Thyroid gland (tissue), 4 donors: ENCODE measurements around the gene CIZ1. TPM values are rescaled to one million over a fixed set of nuclear protein-coding genes. Genes with fewer than 3 reads are reported as not detected.
"Not testable (repeated sequence)": the region's sequence is repeated elsewhere in the genome, so short reads cannot be mapped to it uniquely, and the experiment has no call there.

Source experiments
- DNase-seq, 2 donors: peaks; one replicate each; pipeline ENCODE4 v3.0.0-alpha.2; 2019
- H3K27ac ChIP-seq, 3 donors: fragments of 200-600 bp; sonication (generic); 1 replicate in 2 of 3; 2 replicates in 1 of 3; pipeline ENCODE4 v1.5.1; 2016 to 2019; ENCODE audit warnings: mild to moderate bottlenecking in 1 of 3, moderate library complexity in 1 of 3
- H3K27me3 ChIP-seq: fragments of 200-600 bp; sonication (generic); one replicate; pipeline ENCODE4 v1.5.1; 2019
- H3K36me3 ChIP-seq, 2 donors: fragments of 200-600 bp; sonication (generic); one replicate each; pipeline ENCODE4 v1.5.1; 2016 to 2019
- H3K4me1 ChIP-seq, 2 donors: fragments of 200-600 bp; sonication (generic); one replicate each; pipeline ENCODE4 v1.5.1; 2017 to 2019
- H3K4me3 ChIP-seq, 3 donors: fragments of 200-600 bp; sonication (generic); replicated peaks in 1 of 3; 1 replicate in 2 of 3; 2 replicates in 1 of 3; pipeline ENCODE4 v1.5.1; 2016; ENCODE audit warnings: mild to moderate bottlenecking in 1 of 3
- H3K9me3 ChIP-seq: fragments of 200-600 bp; sonication (generic); one replicate; pipeline ENCODE4 v1.5.1; 2017
- CTCF ChIP-seq, 6 experiments: fragments of 200-600 bp in 3 of 6; fragments of 450-650 bp in 3 of 6; sonication (generic) in 3 of 6; IDR thresholded peaks; one replicate each; pipeline ENCODE4 v1.5.1; 2016 to 2019; ENCODE audit warnings: antibody characterized with exemption in 6 of 6, mild to moderate bottlenecking in 2 of 6, inconsistent platforms in 1 of 6, moderate library complexity in 1 of 6
- POLR2A ChIP-seq, 2 donors: fragments of 450-650 bp; IDR thresholded peaks; one replicate each; pipeline ENCODE4 v1.6.1; 2017; ENCODE audit warnings: antibody characterized with exemption in 2 of 2, mild to moderate bottlenecking in 2 of 2, moderate library complexity in 1 of 2
- WGBS, 2 donors: methylation state at CpG; one replicate each; pipeline ENCODE4 v1.1.5; 2017; 5-methylcytosine and 5-hydroxymethylcytosine counted together
- intact Hi-C: fragments of 100-400 bp; cut with DNase I; formaldehyde crosslinking; loops from one replicate; pipeline ENCODE4 v1.15.1; 2023
- total RNA-seq, 4 donors: library from RNA; depleted of rRNA; stranded (reverse); fragments of >200 nt; gene quantifications; one replicate each; pipeline ENCODE4 v1.2.3, GENCODE V29; 2016

CIZ1 gene
- total RNA-seq, 4 donors from 2014 or later = 47.8 to 58.5 (median 52.7) TPM

- no peak for TF ChIP-seq CTCF (IDR thresholded peaks at IDR 0.05)
- no peak for TF ChIP-seq POLR2A (IDR thresholded peaks at IDR 0.05)
- WGBS, 2 donors = 85% methylated on average over 3 of the region's 3 CpGs; no CpG with 5 or more reads in 1 of the 2 donors
- no peaks in the 10 kb centered on the region for H3K4me1 ChIP-seq
- H3K4me3 ChIP-seq = no peak overlapping the region
- H3K36me3 ChIP-seq = no peaks in the 10 kb centered on the region
- intact Hi-C loops = no loop called here
- DNase-seq = no peak
- no peak overlapping the region for H3K27ac ChIP-seq
- H3K27me3 ChIP-seq = no peaks in the 10 kb centered on the region
- no peaks in the 10 kb centered on the region for H3K9me3 ChIP-seq
Observed at GRCh38 chr9:128138001-128138400, 53.4 kb downstream of the CIZ1 start.

GRCh38 chr9:128136816-128137793 is 54.3 kb downstream of the CIZ1 start:
- no peak overlapping the region for H3K4me3 ChIP-seq
- no peaks in the 10 kb centered on the region for H3K9me3 ChIP-seq
- no peaks in the 10 kb centered on the region for H3K4me1 ChIP-seq
- WGBS, 2 donors = 89 to 94% methylated on average over 18 of the region's 18 CpGs
- no peak overlapping the region for H3K27ac ChIP-seq
- intact Hi-C loops = no loop called here
- TF ChIP-seq POLR2A (IDR thresholded peaks at IDR 0.05) = no peak
- no peak for TF ChIP-seq CTCF (IDR thresholded peaks at IDR 0.05)
- DNase-seq = no peak
- H3K36me3 ChIP-seq = no peaks in the 10 kb centered on the region
- H3K27me3 ChIP-seq = no peaks in the 10 kb centered on the region

- H3K27me3 ChIP-seq, H3K4me3 ChIP-seq, H3K4me1 ChIP-seq, H3K9me3 ChIP-seq, intact Hi-C loops, H3K36me3 ChIP-seq, DNase-seq, H3K27ac ChIP-seq: not testable (repeated sequence)
- WGBS, 2 donors = 78 to 92% methylated on average over 8 of the region's 8 CpGs
Observed at GRCh38 chr9:128135561-128135960, 55.8 kb downstream of the CIZ1 start.

GRCh38 chr9:128132139-128132538 is 59.2 kb downstream of the CIZ1 start:
- H3K9me3 ChIP-seq, H3K27me3 ChIP-seq, H3K4me1 ChIP-seq, H3K36me3 ChIP-seq, DNase-seq, H3K4me3 ChIP-seq, H3K27ac ChIP-seq, intact Hi-C loops: not testable (repeated sequence)
- WGBS, 2 donors = 54 to 59% methylated on average over 8 of the region's 8 CpGs

- H3K36me3 ChIP-seq, intact Hi-C loops, H3K9me3 ChIP-seq, DNase-seq, H3K27me3 ChIP-seq, H3K4me3 ChIP-seq, H3K27ac ChIP-seq: not testable (repeated sequence)
- WGBS, 2 donors = 89 to 91% methylated on average over 8 of the region's 8 CpGs
- H3K4me1 ChIP-seq = peaks cover 14 to 15% of the 10 kb centered on the region in 2 donors
Observed at GRCh38 chr9:128131346-128131745, 60.0 kb downstream of the CIZ1 start.

- H3K9me3 ChIP-seq, DNase-seq, H3K27ac ChIP-seq, H3K27me3 ChIP-seq, intact Hi-C loops, H3K36me3 ChIP-seq, H3K4me3 ChIP-seq: not testable (repeated sequence)
- whole genome bisulfite sequencing, 2 donors = 47 to 52% methylated on average over 3 to 6 of the region's 7 CpGs
- peaks cover 21 to 22% of the 10 kb centered on the region in 2 donors for H3K4me1 ChIP-seq
Observed at GRCh38 chr9:128130651-128131050, 60.7 kb downstream of the CIZ1 start.

GRCh38 chr9:128129976-128130590 is 61.3 kb downstream of the CIZ1 start:
- H3K27ac ChIP-seq, H3K36me3 ChIP-seq, H3K9me3 ChIP-seq, H3K27me3 ChIP-seq, H3K4me3 ChIP-seq, intact Hi-C loops: not testable (repeated sequence)
- peaks cover 22 to 25% of the 10 kb centered on the region in 2 donors for H3K4me1 ChIP-seq
- peak in 4 of 6 experiments; percentile 22 to 53 (median 25) for TF ChIP-seq CTCF (IDR thresholded peaks at IDR 0.05)
- DNase-seq = peak; percentile 65 to 68
- WGBS, 2 donors = 28 to 29% methylated on average over 10 to 12 of the region's 12 CpGs
